Lung (tissue), 12 donors: ENCODE measurements around the gene LGI1. TPM values are rescaled to one million over a fixed set of nuclear protein-coding genes. Genes with fewer than 3 reads are reported as not detected.

Experiments
- ATAC-seq: fragments of 200-7000 bp; cut with Tn5 transposase; one replicate; pipeline ENCODE4 v1.9.1; 2020; ENCODE audit warnings: moderate number of reproducible peaks; ENCODE audit not compliant: insufficient read depth, low FRiP score
- DNase-seq, 3 donors: peaks; one replicate each; pipeline ENCODE4 v3.0.0-alpha.2; 2013 to 2017
- H3K27ac ChIP-seq, 2 donors: one replicate each; pipeline ENCODE4 v1.5.1; 2013; ENCODE audit warnings: mild to moderate bottlenecking in 2 of 2, moderate library complexity in 2 of 2, control low read depth in 1 of 2, inconsistent platforms in 1 of 2, low read depth in 1 of 2, low read length in 1 of 2
- H3K27me3 ChIP-seq, 3 donors: one replicate each; pipeline ENCODE4 v1.5.1; 2013; ENCODE audit warnings: low read length in 2 of 3; ENCODE audit not compliant: control insufficient read depth in 3 of 3, insufficient read depth in 3 of 3
- H3K36me3 ChIP-seq, 4 donors: one replicate each; pipeline ENCODE4 v1.5.1; 2013; ENCODE audit warnings: low read length in 4 of 4, mild to moderate bottlenecking in 1 of 4, moderate library complexity in 1 of 4; ENCODE audit not compliant: control insufficient read depth in 4 of 4, insufficient read depth in 4 of 4
- H3K4me1 ChIP-seq, 5 donors: one replicate each; pipeline ENCODE4 v1.5.1; 2013; ENCODE audit warnings: low read length in 5 of 5, mild to moderate bottlenecking in 2 of 5, moderate library complexity in 1 of 5; ENCODE audit not compliant: control insufficient read depth in 5 of 5, insufficient read depth in 5 of 5
- H3K4me3 ChIP-seq: one replicate; pipeline ENCODE4 v1.5.1; 2013; ENCODE audit warnings: mild to moderate bottlenecking, control low read depth, moderate library complexity
- H3K9ac ChIP-seq, 2 donors: one replicate each; pipeline ENCODE4 v1.5.1; 2013; ENCODE audit warnings: low read length in 2 of 2, control low read depth in 1 of 2; ENCODE audit not compliant: insufficient read depth in 1 of 2
- H3K9me3 ChIP-seq, 4 donors: one replicate each; pipeline ENCODE4 v1.5.1; 2013; ENCODE audit warnings: low read length in 3 of 4, mild to moderate bottlenecking in 1 of 4, moderate library complexity in 1 of 4; ENCODE audit not compliant: control insufficient read depth in 4 of 4, insufficient read depth in 3 of 4
- CTCF ChIP-seq: IDR thresholded peaks from 2 replicates; pipeline ENCODE4 v1.5.1; 2012; ENCODE audit warnings: mild to moderate bottlenecking; ENCODE audit errors: control extremely low read depth, extremely low read depth
- WGBS, 2 donors: extraction: QIAGEN DNeasy Blood & Tissue Kit; methylation state at CpG; one replicate each; pipeline ENCODE4 v1.1.7; 2013; 5-methylcytosine and 5-hydroxymethylcytosine counted together
- polyA plus RNA-seq, 2 donors: library from polyadenylated mRNA; stranded (reverse); fragments of 200-250 nt; gene quantifications; one replicate each; pipeline ENCODE4 v1.2.1, GENCODE V29; 2013
- total RNA-seq, 2 donors: library from RNA; depleted of rRNA in 1 of 2; stranded (reverse); fragments of >200 nt in 1 of 2; gene quantifications; one replicate each; pipeline ENCODE4 v1.2.1, GENCODE V29; 2014 to 2021
- donor health status: control.
- donor health status: control.
- donor health status: Bipolar disorder and iron deficiency.
- donor health status: healthy.
- donor health status: DM: yes; HTN: yes; CAD: no.

The LGI1 gene
- total and polyA plus RNA-seq, 4 donors = 0.68 TPM; not detected in 3

GRCh38 chr10:93819520-93819919 is 61.8 kb downstream of the LGI1 start:
- Histone ChIP-seq H3K4me1 (peaks cover 0 to 4% (median 0%) of the 10 kb centered on the region in 5 donors), H3K27ac (no peak overlapping the region), H3K4me3 (no peak overlapping the region), H3K27me3 (peaks cover 0 to 8% (median 0%) of the 10 kb centered on the region in 3 donors), H3K36me3 (no peaks in the 10 kb centered on the region), H3K9ac (no peak overlapping the region), H3K9me3 (no peaks in the 10 kb centered on the region)
- DNase-seq = no peak
- TF ChIP-seq CTCF = no peak
- 70 to 83% methylated on average over 4 of the region's 4 CpGs for WGBS, 2 donors
- ATAC-seq = no peak

GRCh38 chr10:93820434-93820833 is 62.7 kb downstream of the LGI1 start:
- no peak for DNase-seq
- H3K27me3 ChIP-seq = peaks cover 0 to 8% (median 0%) of the 10 kb centered on the region in 3 donors
- ATAC-seq = no peak
- 40 to 45% methylated on average over 3 of the region's 3 CpGs for WGBS, 2 donors
- H3K4me3 ChIP-seq = no peak overlapping the region
- no peaks in the 10 kb centered on the region for H3K36me3 ChIP-seq
- H3K4me1 ChIP-seq = peaks cover 0 to 4% (median 0%) of the 10 kb centered on the region in 5 donors
- no peaks in the 10 kb centered on the region for H3K9me3 ChIP-seq
- no peak for TF ChIP-seq CTCF
- H3K9ac ChIP-seq = no peak overlapping the region
- no peak overlapping the region for H3K27ac ChIP-seq

GRCh38 chr10:93821051-93821772 is 63.5 kb downstream of the LGI1 start:
- H3K27me3 ChIP-seq = peaks cover 0 to 8% (median 0%) of the 10 kb centered on the region in 3 donors
- H3K9me3 ChIP-seq = no peaks in the 10 kb centered on the region
- H3K36me3 ChIP-seq = no peaks in the 10 kb centered on the region
- ATAC-seq (no peak), DNase-seq (peak in 2 of 3 donors; percentile 47 to 61)
- 82 to 87% methylated on average over 4 of the region's 4 CpGs for WGBS, 2 donors
- H3K27ac ChIP-seq = no peak overlapping the region
- no peak overlapping the region for H3K4me3 ChIP-seq
- TF ChIP-seq CTCF = peak; percentile 30
- H3K9ac ChIP-seq = no peak overlapping the region
- no peaks in the 10 kb centered on the region for H3K4me1 ChIP-seq
